Erythroblast (primary cell): ENCODE results near the gene PTGS1.

Experiments
- GATA1 ChIP-seq: IDR thresholded peaks from 2 replicates; pipeline ENCODE4 v1.6.1; 2011; ENCODE audit warnings: low read depth, mild to moderate bottlenecking, control low read depth, low read length, moderate library complexity
- POLR2A ChIP-seq: IDR thresholded peaks from 2 replicates; pipeline ENCODE4 v1.6.1; 2011; ENCODE audit warnings: mild to moderate bottlenecking, low read length

DNA sequence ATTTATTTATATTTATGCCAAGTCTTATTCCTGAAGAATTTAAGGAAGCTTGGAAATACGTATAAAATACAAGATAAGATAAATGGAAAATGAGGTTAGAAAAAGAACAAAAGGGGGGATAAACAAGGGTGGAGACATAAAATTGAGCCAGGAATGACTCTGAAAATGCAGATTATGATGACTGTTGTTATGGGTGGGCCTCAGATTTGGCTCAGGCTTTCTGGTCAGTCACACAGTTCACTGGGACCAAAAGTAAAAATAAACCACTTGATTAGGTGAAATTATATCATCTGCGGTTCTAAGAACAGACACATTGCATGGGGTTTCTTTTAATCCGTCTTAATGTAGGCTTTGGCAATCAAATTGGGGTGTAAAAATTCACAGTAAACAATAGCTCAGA lies 55.9 kb downstream of the PTGS1 start:
- no peak for TF ChIP-seq POLR2A
- no peak for TF ChIP-seq GATA1
